Measurements from ENCODE around the gene ABCC3.

Gene ABCC3

DNA sequence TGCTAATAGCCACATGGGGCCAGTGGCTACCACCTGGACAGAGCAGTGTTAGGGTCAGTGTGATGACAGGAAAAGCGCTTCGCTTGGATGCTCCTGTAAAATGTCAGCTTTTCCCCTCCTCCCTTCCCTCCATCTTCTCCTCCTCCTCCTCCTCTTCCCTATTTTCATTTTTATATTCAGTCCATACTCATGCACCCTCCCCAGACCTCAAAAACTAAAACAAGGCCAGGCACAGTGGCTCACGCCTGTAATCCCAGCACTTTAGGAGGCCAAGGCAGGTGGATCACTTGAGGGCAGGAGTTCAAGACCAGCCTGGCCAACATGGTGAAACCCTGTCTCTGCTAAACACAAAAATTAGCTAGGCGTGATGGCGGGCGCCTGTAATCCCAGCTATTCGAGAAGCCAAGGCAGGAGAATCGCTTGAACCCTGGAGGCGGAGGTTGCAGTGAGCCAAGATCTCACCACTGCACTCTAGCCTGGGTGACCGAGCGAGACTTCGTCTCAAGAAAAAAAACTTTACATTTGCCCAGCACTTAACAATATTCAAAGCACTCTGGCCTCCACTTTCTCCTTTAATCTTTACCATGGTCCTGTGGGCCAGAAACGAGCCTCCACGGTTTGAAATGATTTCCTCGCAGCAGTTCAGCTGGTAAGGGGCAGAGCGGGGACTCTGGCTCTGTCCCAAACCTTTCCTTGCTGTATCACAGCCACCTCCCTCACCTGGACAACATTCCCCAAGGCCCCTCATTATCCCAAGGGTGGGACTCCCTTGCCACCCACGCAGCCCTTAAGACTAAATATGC, 51.2 kb downstream of the ABCC3 start:
- DNase-seq, result no peak

DNA sequence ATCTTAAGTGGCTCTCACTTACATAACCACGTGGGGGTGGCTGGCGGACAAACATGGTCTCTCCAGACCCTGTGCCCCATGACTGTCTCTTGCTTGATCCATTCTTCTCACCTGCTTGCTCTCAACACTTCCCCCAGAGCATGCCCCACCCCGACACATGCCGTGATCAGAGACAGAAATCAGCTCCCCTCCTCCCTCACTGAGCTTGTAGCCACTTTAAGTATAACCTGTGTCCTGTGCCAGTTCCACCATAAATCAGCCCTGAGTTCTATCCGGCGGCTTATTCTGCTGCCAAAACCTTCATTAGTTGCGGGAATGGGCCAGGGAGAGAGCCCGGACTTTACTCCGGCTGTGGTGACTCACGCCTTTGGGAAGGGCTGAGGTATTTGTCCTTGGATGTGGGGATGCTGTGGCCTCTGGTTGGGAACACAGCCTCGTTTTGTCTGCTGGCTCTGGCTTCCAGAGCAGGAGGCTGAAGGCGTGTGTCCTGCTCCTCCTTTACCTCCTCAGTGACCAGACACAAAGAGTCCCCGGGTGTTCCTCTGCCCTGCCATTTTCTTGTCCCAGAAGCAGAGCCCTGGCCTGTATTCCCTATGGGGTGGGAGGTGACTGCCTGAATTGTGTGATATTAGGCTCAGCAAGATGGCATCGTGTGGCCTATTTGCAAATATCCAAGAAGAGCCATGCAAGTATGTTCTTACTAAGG, 52.0 kb downstream of the ABCC3 start:
- DNase-seq, result no peak

DNA sequence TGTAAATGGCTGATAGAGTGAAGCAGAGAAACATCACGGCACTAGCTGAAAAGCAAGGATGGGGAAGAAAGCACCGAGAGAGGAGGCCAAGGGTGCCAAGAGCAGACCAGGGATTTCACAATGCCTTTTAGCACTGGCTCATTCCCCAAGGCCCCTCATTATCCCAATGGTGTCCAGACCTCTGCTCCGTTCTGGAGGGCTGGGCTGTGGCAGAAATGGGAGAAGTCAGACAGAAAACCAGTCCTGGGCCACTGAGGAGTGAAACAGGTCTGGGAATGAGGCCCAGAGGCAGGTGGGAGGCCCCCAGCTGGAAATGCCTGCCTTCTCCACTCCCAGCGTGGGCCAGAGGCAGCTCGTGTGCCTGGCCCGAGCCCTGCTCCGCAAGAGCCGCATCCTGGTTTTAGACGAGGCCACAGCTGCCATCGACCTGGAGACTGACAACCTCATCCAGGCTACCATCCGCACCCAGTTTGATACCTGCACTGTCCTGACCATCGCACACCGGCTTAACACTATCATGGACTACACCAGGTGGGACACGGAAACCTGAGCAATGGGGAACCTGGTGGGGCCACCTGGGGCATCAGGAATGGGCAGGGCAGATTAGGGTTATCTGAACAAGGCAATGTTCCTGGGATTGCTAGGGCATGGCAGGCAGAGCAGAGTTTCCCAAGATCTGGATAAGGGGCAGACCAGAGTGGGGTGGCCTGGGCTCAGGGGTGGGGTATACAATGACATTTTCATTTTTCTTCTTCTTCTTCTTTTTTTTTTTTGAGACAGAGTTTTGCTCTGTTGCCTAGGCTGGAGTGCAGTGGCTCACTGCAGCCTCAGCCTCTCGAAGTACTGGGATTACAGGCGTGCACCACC, 52.8 kb downstream of the ABCC3 start:
- no peak for DNase-seq

DNA sequence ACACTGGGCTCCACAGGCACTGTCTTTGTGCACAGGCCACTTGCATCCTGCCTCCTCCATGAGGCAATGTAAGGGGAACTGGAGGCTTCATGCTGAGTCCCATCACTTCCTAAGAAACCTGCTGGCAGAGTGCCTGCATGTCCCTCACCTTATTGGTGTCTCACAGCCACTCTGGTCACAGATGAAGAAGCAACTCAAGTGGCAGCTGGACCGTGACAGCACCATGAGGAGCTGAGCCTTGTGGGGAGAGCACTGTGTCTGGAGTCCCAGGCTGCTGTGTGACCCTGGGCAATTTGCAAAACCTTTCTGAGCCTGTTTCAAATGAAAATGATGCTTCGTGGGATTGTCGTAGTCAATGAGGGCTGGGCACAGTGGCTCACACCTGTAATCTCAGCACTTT, 53.6 kb downstream of the ABCC3 start:
- no peak for DNase-seq

DNA sequence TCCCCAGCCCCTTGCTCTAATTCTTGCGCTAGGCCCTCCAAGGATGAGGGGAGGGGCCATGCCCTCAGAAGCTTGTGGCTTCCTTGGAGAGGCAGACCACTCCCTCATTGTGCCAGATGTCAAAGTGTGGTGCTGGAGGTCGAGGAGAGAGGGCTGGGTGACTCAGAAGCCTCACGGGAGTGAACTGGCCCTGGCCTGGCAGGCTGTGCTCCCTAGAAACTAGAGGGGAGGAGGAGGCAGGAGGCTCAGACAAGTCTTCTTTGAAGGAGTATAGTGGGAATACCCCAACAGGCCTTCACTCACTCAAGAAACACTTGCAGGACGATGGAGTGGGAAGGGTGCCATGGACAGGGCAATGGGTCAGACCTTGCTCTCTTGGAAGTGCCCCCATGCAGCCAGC, 54.6 kb downstream of the ABCC3 start:
- DNase-seq, result no peak

DNA sequence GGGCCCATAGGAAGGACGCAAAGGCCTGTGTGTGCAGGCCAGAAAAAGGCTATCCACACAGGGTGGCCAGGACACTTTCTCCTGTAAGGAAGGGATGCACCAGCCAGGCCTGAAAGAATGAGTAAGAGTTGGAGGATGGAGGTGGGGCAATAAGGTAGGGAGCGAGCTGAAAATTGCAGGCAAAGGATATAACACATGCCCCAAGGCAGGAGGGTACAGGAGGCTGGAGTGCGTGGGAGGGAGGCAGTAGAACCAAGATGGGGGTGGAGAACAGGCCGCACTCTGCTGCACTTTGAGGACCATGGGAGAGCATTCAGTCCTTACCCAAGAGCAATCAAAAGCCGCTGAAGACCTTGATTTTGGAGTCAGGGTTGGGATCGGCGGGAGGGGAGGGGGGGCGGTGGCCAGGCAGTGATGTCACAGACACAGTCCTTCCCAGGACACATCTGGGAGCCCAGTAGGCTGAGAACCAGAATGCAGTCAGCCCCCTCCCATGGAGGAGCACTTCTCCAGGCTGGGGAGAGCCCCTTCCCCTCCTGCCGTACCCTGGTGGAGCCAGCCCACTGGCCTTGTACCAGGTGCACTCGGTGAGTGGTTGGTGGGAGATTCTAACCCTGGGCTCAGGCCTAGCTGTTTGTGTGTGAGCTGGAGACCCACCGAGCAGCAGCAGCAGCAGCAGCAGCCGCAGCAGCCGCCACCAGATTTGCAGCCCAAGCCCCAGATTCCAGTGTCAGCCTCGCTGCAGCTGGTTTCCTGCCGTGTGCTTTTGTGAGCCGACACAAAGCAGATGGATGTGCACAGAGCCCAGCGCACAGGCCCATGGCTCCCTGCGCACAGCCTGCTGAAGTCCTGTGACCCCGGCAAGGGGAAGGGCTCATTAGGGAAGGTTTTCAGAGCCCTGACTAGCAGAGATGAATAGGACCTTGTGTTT, 55.5 kb downstream of the ABCC3 start:
- DNase-seq, result no peak

DNA sequence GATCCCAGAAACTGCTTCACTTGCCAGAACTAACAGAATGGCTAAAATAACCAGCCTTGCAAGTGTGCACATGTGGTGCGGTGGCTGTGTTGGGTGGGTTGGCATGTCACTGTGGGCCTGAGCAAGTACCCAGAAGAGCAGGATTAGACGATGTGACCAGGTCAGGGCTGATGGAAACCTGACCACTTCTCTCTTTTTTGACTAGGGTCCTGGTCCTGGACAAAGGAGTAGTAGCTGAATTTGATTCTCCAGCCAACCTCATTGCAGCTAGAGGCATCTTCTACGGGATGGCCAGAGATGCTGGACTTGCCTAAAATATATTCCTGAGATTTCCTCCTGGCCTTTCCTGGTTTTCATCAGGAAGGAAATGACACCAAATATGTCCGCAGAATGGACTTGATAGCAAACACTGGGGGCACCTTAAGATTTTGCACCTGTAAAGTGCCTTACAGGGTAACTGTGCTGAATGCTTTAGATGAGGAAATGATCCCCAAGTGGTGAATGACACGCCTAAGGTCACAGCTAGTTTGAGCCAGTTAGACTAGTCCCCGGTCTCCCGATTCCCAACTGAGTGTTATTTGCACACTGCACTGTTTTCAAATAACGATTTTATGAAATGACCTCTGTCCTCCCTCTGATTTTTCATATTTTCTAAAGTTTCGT, 56.3 kb downstream of the ABCC3 start:
- DNase-seq, result no peak

DNA sequence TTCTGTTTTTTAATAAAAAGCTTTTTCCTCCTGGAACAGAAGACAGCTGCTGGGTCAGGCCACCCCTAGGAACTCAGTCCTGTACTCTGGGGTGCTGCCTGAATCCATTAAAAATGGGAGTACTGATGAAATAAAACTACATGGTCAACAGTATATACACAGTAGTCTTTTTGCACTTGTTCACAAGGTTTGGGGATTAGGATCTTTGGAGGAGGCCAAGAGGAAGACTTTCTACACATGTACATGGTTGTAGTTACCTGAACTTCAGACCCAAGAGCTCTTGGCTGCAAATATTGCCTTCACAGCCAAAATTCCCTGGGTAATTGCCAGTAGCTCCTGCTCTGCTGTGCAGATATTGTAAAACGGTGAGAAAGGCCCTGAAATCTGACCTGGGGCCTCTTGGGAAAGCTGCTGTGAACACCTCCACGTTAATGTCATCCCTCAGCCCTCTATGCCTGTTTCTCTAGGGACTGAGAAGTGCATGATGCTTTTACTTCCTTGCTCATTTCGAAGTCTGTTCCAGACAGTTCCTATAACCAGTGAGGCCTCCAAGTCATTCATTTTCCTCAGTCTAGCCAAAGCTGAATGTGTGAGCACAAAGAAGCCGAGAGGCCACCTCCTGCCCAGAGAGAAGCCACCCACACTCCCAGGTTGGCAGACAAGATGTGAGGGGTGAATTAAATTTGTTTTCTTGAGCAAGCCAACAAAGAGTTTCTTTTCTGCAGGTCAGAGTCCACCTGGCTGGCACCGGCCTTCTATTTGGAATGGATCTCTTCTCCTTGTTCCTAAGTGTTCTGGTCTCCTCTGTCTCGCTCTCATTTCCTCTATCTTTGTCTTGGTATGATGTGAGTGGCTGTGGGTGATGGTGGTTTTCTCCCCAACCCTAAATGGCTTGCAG, 57.1 kb downstream of the ABCC3 start:
- DNase-seq, result no peak

DNA sequence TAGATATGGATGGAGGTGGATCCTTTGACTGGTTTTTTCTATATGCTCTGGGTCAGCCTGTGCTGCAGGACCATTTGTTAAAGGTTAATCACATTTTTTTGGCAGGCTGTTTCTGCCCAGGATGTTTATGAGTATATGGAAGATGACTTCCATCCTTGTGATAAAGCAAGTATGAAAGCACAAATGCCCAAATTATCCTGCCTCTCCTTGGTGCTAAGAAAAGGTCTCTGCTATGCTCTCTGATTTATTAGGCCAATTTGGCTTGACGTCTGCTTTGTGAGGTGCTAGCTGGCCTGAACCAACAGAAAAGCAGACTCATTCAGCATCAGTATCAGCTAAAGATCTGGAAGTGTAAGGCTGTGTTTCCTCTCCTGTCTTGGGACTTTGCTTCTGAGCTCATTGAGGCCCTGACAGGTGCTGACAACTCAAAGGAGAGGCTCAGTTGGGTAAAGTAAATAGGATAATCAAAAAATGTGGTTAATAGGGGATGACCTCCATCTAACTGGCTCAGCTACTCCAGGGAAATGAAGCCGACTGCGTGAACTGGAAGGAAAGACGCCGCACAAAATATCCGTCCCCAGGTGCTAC, 57.9 kb downstream of the ABCC3 start:
- DNase-seq, result no peak

DNA sequence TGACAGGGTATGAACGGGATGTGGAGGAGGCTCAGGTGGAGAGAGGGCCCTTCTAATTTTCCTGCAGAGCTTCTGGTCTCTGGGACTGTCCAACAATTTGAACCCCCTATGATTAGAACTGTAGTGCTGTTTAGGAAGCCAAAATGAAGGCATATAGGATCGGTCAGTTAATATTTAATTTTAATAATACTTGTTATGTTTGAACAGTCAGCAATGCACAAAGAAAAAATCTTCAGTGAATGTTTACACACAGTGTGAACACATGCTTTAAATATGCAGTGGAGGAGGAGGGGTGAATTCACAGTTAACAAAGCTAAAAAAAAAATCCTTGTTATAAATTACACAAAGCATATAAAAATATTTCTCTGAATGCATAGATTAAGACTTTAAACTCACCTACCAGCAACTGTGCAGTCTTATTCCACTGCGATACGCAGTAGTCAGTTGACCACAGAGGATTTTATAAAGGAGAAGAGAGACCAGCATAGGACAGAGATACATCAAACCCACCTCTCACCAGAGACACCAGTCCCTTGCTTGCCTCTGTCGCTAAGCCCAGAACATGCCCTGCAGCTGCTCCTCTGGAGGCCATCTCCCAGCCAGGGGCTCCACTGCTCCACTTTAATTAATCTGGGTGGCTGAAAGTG, 58.5 kb downstream of the ABCC3 start:
- DNase-seq, result no peak

DNA sequence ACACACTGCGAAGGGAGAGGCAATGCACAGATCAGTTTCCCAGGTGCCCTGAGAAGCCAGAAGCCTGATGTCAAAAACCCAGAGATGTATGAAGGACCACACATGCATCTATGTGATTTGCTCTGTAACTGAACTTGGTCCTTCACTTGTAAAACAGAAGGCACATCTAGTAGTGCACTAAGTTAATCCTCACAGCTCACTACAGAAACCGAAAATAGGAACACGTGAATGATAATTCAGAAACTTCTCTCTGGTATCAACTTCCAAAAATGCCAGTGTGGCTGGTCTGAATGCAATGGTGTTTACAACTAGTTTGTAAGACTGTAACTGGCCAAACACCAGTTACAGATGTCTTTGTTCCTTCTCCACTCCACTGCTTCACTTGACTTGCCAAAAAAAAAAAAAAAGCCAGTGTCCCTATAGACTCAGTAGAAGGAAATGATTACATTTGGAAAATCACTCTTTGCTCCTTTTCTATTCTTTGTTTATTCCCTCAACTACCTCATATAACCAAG, 61.7 kb downstream of the ABCC3 start:
- DNase-seq, result no peak

DNA sequence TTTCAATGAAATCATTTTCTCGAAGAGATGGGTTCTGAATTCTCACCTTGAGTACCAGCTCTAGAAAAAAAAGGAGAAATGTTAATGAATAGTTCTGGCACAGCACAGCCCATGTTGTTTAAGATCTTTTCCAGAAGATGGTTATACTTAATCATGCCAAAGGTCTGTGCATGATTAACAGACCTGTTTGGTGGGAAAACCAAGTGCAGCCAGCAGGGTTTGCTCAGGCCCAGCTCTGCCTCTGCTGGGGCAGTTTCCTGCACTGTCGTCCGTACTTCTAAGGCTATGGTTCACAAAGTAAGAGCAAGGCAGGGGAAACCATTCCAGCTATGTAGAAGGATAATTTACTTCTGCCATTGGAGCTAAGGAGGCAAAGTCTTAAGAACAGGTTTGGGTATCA, 62.4 kb downstream of the ABCC3 start:
- DNase-seq, result no peak

DNA sequence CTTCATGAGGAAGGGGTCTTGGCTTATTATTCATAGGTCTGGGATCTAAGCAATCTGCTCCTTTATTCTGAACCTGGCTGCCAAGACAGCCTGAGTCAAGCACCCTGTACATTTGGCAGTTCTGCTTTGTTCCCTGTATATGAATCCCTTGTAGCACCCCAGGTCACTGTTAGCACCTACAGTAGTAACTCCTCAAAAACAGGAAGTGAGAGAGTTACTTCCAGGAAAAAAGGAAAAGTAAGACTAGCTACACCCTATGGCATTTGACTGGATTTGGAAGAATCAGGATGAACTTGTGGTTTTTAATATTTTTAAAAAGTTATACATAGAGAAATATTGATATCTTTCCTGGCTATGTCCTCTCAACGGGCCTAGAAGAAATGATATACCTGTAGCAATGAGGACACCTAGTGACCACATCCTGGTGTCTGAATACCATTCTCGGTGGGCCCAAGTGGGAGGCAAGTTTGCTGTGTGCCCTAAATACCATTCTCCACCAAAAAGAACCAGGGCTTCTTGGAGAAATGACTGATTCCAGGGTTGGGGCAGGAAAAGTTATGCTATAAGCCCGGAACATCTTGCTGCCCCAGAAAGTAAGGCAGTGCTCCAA, 63.1 kb downstream of the ABCC3 start:
- no peak for DNase-seq

DNA sequence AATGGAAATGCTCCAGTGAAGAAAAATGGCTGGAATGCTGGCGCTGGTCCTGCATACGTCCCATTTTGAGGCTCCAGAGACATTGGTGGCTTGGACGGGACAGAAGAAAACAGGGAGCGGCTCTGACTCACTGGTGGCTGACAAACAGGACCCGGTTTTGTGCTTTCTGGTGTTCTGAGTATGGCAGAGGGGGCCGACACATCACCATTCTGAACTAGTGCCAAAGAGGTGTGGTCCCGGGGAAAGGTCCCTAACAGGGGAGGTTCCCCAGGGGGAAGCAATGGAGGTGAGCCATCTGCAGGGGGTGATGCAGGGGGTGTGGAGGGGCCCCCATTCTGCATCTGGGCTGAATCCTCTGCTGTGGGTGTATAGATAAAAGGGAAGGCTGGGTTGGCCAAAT, 64.7 kb downstream of the ABCC3 start:
- no peak for DNase-seq

DNA sequence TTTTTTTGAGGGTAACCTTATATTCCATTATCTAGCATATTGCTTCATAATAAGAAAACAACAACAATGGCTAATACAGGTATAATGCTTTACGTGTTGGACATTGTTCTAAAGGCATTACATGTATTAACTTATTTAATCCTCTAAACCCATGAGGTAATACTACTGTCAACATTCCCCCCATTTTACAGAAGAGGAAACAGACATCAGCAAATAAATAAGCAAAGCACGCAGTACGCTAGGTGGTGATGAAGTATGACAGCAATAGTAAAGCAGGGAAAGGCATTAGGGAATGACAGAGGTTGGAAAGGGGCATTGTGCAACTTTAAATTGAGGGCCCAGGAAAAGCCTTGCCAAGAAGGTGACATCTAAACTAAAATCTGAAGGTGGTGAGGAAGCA, 68.5 kb downstream of the ABCC3 start:
- DNase-seq, result no peak

DNA sequence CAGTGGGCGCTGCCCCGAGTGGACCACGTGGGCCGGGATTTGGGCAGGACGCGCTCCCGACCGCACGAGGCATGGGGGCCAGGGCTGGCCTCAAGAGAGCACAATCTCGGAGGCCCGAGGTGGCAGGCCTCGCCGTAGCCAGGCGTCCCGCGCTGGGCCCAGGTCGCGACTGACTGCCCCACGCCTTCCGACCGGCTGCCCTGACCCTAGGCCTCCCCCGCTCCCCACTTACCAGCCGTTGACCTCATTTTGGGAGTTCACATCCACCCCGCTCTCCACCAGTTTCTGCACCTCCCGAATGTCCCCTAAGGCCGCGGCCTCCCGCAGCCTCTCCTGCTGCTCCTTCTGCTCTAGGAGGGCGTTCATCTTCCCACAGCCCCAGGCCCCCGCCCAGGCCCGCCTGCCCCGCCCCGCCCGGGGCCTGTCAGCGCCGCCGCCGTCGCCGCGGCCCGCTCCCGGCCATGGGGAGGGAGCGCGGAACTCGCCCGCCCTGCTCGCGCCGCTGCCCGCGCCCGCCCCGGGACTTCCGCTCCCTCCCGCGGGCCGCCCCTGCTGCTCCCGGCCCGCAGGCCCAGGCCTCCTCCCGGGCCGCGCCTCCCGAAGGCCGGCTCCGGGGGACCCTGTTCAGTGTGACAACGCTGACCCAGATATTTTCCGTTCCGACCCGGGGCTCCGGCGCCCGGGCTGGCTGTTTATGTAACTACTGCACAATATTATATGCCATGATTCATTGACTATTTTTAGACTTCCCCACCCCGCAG, 72.8 kb downstream of the ABCC3 start, which contains the start of gene ANKRD40:
Gene ANKRD40, minus strand, starts transcription at position 626 of the 761 bp plus-strand sequence. Its CDS starts 260 bp downstream, at position 366.
- DNase-seq, result peak; percentile 93

DNA sequence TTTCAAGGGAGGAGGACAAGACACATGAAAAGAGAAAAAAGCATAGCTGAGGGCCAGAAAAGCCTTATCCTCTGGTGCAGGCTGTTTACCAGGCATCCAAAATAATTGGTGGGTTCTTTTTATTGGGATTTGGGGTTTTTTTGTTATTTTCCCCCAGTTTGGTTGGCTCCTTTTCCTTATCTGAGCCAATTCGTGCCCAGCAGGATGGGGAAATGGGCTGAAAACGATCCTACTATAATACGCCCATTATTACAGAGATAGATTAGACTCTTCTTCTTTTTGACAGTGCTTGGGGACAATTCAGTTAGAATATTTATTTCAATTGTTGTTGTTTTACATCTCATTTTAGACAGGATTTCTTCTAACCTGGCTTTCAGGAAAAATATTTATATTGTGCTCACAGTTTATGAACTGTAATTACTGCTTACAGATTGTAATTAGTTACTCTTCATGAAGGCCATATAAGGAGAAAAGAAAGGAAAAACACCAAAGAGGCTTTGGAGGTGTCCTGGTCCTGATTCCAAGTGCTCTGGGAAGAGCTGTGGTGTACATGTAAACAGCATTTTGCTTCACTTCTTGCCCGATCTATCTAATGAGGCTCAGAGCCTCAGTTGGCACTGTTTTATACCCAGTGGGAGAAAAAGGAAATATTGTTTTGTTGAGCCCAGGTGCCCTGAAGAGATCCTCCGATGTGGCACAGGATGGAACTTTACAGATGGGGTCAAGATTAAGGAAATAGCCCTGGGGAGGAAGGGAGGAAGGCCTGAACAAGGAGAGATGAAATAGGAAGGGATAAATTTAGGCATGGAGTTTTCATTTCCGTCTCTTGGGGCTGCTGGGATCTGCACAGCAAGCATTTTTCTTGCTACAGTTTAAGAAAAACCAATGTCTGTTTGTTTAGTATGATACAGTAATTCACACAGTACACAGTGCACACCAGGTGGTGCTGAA, 73.6 kb downstream of the ABCC3 start:
- peak; percentile 37 for DNase-seq
